ENCODE data around the gene OSBPL5. TPM values are rescaled to one million over a fixed set of nuclear protein-coding genes. Genes with fewer than 3 reads are reported as not detected.

OSBPL5 gene
- total RNA-seq, 1 experiment from 2014 or later: 6.4 TPM

DNA sequence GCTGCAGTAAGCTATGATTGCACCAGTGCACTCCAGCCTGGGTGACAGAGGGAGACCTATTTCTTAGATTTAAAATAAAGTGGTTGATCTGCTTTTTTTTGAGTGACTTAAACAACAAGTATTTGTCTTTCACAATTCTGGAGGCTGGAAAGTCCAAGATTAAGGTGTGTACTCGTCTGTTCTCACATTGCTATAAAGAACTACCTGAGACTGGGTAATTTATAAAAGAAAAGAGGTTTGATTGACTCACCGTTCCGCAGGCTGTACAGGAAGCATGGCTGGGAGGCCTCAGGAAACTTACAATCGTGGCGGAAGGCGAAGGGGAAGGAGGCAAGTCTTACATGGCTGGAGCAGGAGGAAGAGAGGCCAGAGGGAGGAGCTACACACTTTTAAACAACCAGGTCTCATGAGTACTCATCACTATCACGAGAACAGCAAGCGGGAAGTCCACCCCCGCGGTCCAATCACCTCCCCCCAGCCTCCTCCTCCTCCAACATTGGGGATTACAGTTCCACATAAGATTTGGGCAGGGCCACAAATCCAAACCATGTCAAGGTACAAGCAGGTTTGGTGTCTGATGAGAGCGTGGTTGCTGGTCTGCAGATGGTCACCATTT is 19.7 kb upstream of the OSBPL5 start:
- Histone ChIP-seq H3K9me2 (ENCODE audit: insufficient read depth) (no peaks in the 10 kb centered on the region), H2AFZ (no peak overlapping the region), H3K4me1 (replicated peaks; ENCODE audit: insufficient read depth) (no peaks in the 10 kb centered on the region), H3K79me2 (ENCODE audit: low read depth) (no peaks in the 10 kb centered on the region), H4K20me1 (ENCODE audit: insufficient read depth) (no peaks in the 10 kb centered on the region), H3K4me3 (no peak overlapping the region), H3K27me3 (ENCODE audit: insufficient read depth, low read depth) (peaks cover 23% of the 10 kb centered on the region; the same call in 1 of the 2 replicates), H3K27ac (no peak overlapping the region), H3K36me3 (ENCODE audit: low read depth) (no peaks in the 10 kb centered on the region), H3F3A (ENCODE audit: insufficient read depth, low read depth) (no peaks in the 10 kb centered on the region), H3K4me2 (no peak overlapping the region), H3K9me3 (ENCODE audit: insufficient read depth, low read depth) (no peaks in the 10 kb centered on the region)
- BruUV-seq (replicated peaks): no TSS peak
- ChIA-PET CTCF (interaction anchor here (0.7 kb wide), 1 partner anchor 36 kb away, joined by 3 read pairs; no protein-coding TSS in a partner anchor), POLR2A (ENCODE audit: unreplicated experiment) (interaction anchor here (0.6 kb wide), 1 partner anchor 147 kb away, joined by 6 read pairs; no protein-coding TSS in a partner anchor)
- no peak for TF ChIP-seq EZH2 (IDR thresholded peaks at IDR 0.05; ENCODE audit: low read depth)
- TF ChIP-seq, protein P1, sequence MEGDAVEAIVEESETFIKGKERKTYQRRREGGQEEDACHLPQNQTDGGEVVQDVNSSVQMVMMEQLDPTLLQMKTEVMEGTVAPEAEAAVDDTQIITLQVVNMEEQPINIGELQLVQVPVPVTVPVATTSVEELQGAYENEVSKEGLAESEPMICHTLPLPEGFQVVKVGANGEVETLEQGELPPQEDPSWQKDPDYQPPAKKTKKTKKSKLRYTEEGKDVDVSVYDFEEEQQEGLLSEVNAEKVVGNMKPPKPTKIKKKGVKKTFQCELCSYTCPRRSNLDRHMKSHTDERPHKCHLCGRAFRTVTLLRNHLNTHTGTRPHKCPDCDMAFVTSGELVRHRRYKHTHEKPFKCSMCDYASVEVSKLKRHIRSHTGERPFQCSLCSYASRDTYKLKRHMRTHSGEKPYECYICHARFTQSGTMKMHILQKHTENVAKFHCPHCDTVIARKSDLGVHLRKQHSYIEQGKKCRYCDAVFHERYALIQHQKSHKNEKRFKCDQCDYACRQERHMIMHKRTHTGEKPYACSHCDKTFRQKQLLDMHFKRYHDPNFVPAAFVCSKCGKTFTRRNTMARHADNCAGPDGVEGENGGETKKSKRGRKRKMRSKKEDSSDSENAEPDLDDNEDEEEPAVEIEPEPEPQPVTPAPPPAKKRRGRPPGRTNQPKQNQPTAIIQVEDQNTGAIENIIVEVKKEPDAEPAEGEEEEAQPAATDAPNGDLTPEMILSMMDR (conservative IDR thresholded peaks at IDR 0.05): no peak
- intact Hi-C loops (cut with micrococcal nuclease; ENCODE audit: unreplicated experiment): no loop called here
- DNase-seq: peak in 1 of 2 experiments; percentile 40

- TF ChIP-seq, protein P1 (conservative IDR thresholded peaks at IDR 0.05): no peak
- TF ChIP-seq EZH2 (IDR thresholded peaks at IDR 0.05; ENCODE audit: low read depth): no peak
- H3K79me2 ChIP-seq (ENCODE audit: low read depth): no peaks in the 10 kb centered on the region
- no peak for DNase-seq
- no peaks in the 10 kb centered on the region for H4K20me1 ChIP-seq (ENCODE audit: insufficient read depth)
- H3K27ac ChIP-seq: no peak overlapping the region
- H3K4me1 ChIP-seq (replicated peaks; ENCODE audit: insufficient read depth): no peaks in the 10 kb centered on the region
- no peaks in the 10 kb centered on the region for H3K9me3 ChIP-seq (ENCODE audit: insufficient read depth, low read depth)
- no peaks in the 10 kb centered on the region for H3F3A ChIP-seq (ENCODE audit: insufficient read depth, low read depth)
- POLR2A ChIA-PET (ENCODE audit: unreplicated experiment): no interaction called here
- H3K4me3 ChIP-seq: no peak overlapping the region
- no peaks in the 10 kb centered on the region for H3K9me2 ChIP-seq (ENCODE audit: insufficient read depth)
- H3K4me2 ChIP-seq: no peak overlapping the region
- H2AFZ ChIP-seq: no peak overlapping the region
- peaks cover 23% of the 10 kb centered on the region; the same call in 1 of the 2 replicates for H3K27me3 ChIP-seq (ENCODE audit: insufficient read depth, low read depth)
- no peaks in the 10 kb centered on the region for H3K36me3 ChIP-seq (ENCODE audit: low read depth)
- CTCF ChIA-PET: no interaction called here
- intact Hi-C loops (cut with micrococcal nuclease; ENCODE audit: unreplicated experiment): no loop called here
- no TSS peak for BruUV-seq (replicated peaks)
These were observed 18.4 kb upstream of the OSBPL5 start for GRCh38 chr11:3183523-3183922.

GRCh38 chr11:3182462-3182852 is 17.3 kb upstream of the OSBPL5 start:
- H3K27me3 ChIP-seq (ENCODE audit: insufficient read depth, low read depth): peaks cover 16% of the 10 kb centered on the region; the same call in 1 of the 2 replicates
- H2AFZ ChIP-seq: no peak overlapping the region
- H3K4me3 ChIP-seq: no peak overlapping the region
- DNase-seq: no peak
- no peaks in the 10 kb centered on the region for H3K9me3 ChIP-seq (ENCODE audit: insufficient read depth, low read depth)
- BruUV-seq (replicated peaks): no TSS peak
- H3K27ac ChIP-seq: no peak overlapping the region
- POLR2A ChIA-PET (ENCODE audit: unreplicated experiment): no interaction called here
- H3K4me2 ChIP-seq: no peak overlapping the region
- H3K4me1 ChIP-seq (replicated peaks; ENCODE audit: insufficient read depth): no peaks in the 10 kb centered on the region
- no peaks in the 10 kb centered on the region for H3K36me3 ChIP-seq (ENCODE audit: low read depth)
- intact Hi-C loops (cut with micrococcal nuclease; ENCODE audit: unreplicated experiment): no loop called here
- TF ChIP-seq, protein P1 (conservative IDR thresholded peaks at IDR 0.05): no peak
- no peak for TF ChIP-seq EZH2 (IDR thresholded peaks at IDR 0.05; ENCODE audit: low read depth)
- no peaks in the 10 kb centered on the region for H4K20me1 ChIP-seq (ENCODE audit: insufficient read depth)
- no peaks in the 10 kb centered on the region for H3F3A ChIP-seq (ENCODE audit: insufficient read depth, low read depth)
- H3K9me2 ChIP-seq (ENCODE audit: insufficient read depth): no peaks in the 10 kb centered on the region
- CTCF ChIA-PET: no interaction called here
- no peaks in the 10 kb centered on the region for H3K79me2 ChIP-seq (ENCODE audit: low read depth)
